Ishikawa (cell line): ENCODE results near the gene RSAD2.

Experiments used
- CEBPB ChIP-seq: IDR thresholded peaks from 2 replicates; pipeline ENCODE4 v1.6.1; 2012
- CREB1 ChIP-seq: IDR thresholded peaks from 2 replicates; pipeline ENCODE4 v1.6.1; 2012; ENCODE audit warnings: low read depth
- EGR1 ChIP-seq: IDR thresholded peaks from 2 replicates; pipeline ENCODE4 v1.6.1; 2012
- EP300 ChIP-seq: IDR thresholded peaks from 2 replicates; pipeline ENCODE4 v1.6.1; 2012; ENCODE audit warnings: borderline replicate concordance
- FOXM1 ChIP-seq: IDR thresholded peaks from 2 replicates; pipeline ENCODE4 v1.6.1; 2012; ENCODE audit warnings: low read depth, borderline replicate concordance
- MAX ChIP-seq: IDR thresholded peaks from 2 replicates; pipeline ENCODE4 v1.6.1; 2012
- NFIC ChIP-seq: IDR thresholded peaks from 2 replicates; pipeline ENCODE4 v1.6.1; 2012
- RAD21 ChIP-seq: IDR thresholded peaks from 2 replicates; pipeline ENCODE4 v1.6.1; 2012; ENCODE audit warnings: low read depth
- REST ChIP-seq: IDR thresholded peaks from 2 replicates; pipeline ENCODE4 v1.6.1; 2012; ENCODE audit warnings: low read depth, mild to moderate bottlenecking
- TAF1 ChIP-seq: IDR thresholded peaks from 2 replicates; pipeline ENCODE4 v1.6.1; 2012; ENCODE audit warnings: low read depth, mild to moderate bottlenecking
- TCF12 ChIP-seq: IDR thresholded peaks from 2 replicates; pipeline ENCODE4 v1.6.1; 2012; ENCODE audit warnings: low read depth
- TEAD4 ChIP-seq: IDR thresholded peaks from 2 replicates; pipeline ENCODE4 v1.6.1; 2012
- USF1 ChIP-seq: IDR thresholded peaks from 2 replicates; pipeline ENCODE4 v1.6.1; 2012
- YY1 ChIP-seq: IDR thresholded peaks from 2 replicates; pipeline ENCODE4 v1.6.1; 2012; ENCODE audit warnings: low read depth
- ZBTB7A ChIP-seq: IDR thresholded peaks from 2 replicates; pipeline ENCODE4 v1.6.1; 2012; ENCODE audit warnings: low read depth

The RSAD2 gene

GRCh38 chr2:6852195-6852594 lies 25.4 kb upstream of the RSAD2 start:
- TF ChIP-seq YY1: no peak
- TF ChIP-seq USF1: no peak

- TF ChIP-seq FOXM1: no peak
- no peak for TF ChIP-seq RAD21
- no peak for TF ChIP-seq MAX
- no peak for TF ChIP-seq EP300
- no peak for TF ChIP-seq EGR1
- no peak for TF ChIP-seq YY1
- TF ChIP-seq USF1: no peak
- no peak for TF ChIP-seq CEBPB
Observed at GRCh38 chr2:6854416-6854815, 23.2 kb upstream of the RSAD2 start.

- TF ChIP-seq TCF12: no peak
Observed at GRCh38 chr2:6855860-6856547, 21.6 kb upstream of the RSAD2 start.

- no peak for TF ChIP-seq REST
- no peak for TF ChIP-seq TEAD4
- TF ChIP-seq TAF1: no peak
- TF ChIP-seq TCF12: no peak
- no peak for TF ChIP-seq FOXM1
- no peak for TF ChIP-seq YY1
- no peak for TF ChIP-seq CREB1
- TF ChIP-seq USF1: no peak
- TF ChIP-seq ZBTB7A: no peak
Observed at GRCh38 chr2:6856548-6856920, 21.0 kb upstream of the RSAD2 start.

GRCh38 chr2:6860296-6860695 lies 17.3 kb upstream of the RSAD2 start:
- TF ChIP-seq REST (no peak), ZBTB7A (no peak), YY1 (no peak), TEAD4 (no peak), MAX (no peak), TAF1 (no peak), NFIC (no peak), RAD21 (no peak), CEBPB (no peak), CREB1 (no peak), FOXM1 (no peak), EP300 (no peak), USF1 (no peak)

- TF ChIP-seq TCF12 (no peak), CEBPB (no peak), TAF1 (no peak), EP300 (no peak), MAX (no peak), NFIC (no peak), FOXM1 (no peak), USF1 (no peak), TEAD4 (no peak), RAD21 (no peak), CREB1 (no peak), ZBTB7A (no peak), REST (no peak), YY1 (no peak), EGR1 (no peak)
Observed at GRCh38 chr2:6863792-6864191, 13.8 kb upstream of the RSAD2 start.
